Stimulated activated CD4-positive, alpha-beta T cell treated with anti-CD3 and anti-CD28 coated beads, TNF-alpha, amount 100 ng/mL, for 1 hour (primary cell): ENCODE results near the gene TPRA1.
"Not testable (repeated sequence)": the region's sequence is repeated elsewhere in the genome, so short reads cannot be mapped to it uniquely, and the experiment has no call there.

Experiments
- DNase-seq, 3 donors: peaks; one replicate each; pipeline ENCODE4 v3.0.0-alpha.2; 2020; ENCODE audit warnings: low read depth in 3 of 3, low spot score in 1 of 3

TPRA1 gene

GRCh38 chr3:127539366-127540060, 51.0 kb downstream of the TPRA1 start:
- no peak for DNase-seq

- DNase-seq, result no peak
Observed at GRCh38 chr3:127538569-127538968, 52.0 kb downstream of the TPRA1 start.

GRCh38 chr3:127536830-127537812, 53.4 kb downstream of the TPRA1 start:
- no peak for DNase-seq

- DNase-seq, result no peak
Observed at GRCh38 chr3:127535901-127536829, 54.4 kb downstream of the TPRA1 start.

GRCh38 chr3:127535106-127535785, 55.3 kb downstream of the TPRA1 start:
- no peak for DNase-seq

- DNase-seq, result no peak
Observed at GRCh38 chr3:127534564-127534963, 56.0 kb downstream of the TPRA1 start.

- DNase-seq, result no peak
Observed at GRCh38 chr3:127534161-127534451, 56.4 kb downstream of the TPRA1 start.

GRCh38 chr3:127532561-127533203, 57.9 kb downstream of the TPRA1 start:
- DNase-seq, result no peak

- no peak for DNase-seq
Observed at GRCh38 chr3:127531821-127532220, 58.7 kb downstream of the TPRA1 start.

- not testable (repeated sequence) for DNase-seq
Observed at GRCh38 chr3:127530863-127531262, 59.7 kb downstream of the TPRA1 start.

- no peak for DNase-seq
Observed at GRCh38 chr3:127529346-127530188, 61.0 kb downstream of the TPRA1 start.

- DNase-seq, result no peak
Observed at GRCh38 chr3:127525373-127525772, 65.2 kb downstream of the TPRA1 start.

- DNase-seq, result no peak
Observed at GRCh38 chr3:127524296-127524896, 66.1 kb downstream of the TPRA1 start.
